ENCODE data around the gene PMEPA1. TPM values are rescaled to one million over a fixed set of nuclear protein-coding genes. Genes with fewer than 3 reads are reported as not detected.

The PMEPA1 gene
- total RNA-seq, 1 experiment from 2014 or later = 89.8 TPM

DNA sequence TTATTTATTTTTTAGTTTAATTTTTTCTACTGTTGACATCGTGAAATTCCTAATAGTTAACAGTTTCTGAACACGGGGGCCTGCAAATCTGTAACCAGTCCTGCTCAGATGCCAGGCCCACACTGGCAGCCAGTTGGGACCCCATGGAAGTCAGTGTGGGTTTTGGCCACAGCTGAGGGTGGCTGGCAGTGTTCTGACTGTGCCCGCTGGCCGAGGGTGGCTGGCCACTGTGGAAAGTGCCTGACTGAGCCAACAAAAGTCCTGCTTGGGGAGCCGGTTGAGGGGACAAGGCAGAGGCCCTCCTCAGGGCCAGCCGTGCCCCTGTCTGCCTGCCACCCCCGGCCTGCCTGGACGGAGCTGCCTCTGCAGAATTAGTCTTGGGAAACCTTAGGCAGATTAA is 4.1 kb upstream of the PMEPA1 start:
- DNase-seq (ENCODE audit: low read depth, low spot score) (no peak), ATAC-seq (no peak)
- Histone ChIP-seq H3K36me3 (ENCODE audit: control insufficient read depth, insufficient read depth, low read length) (no peaks in the 10 kb centered on the region), H3K27ac (ENCODE audit: low read length) (peak overlapping the region; percentile 40; the same call in 1 of the 2 replicates), H3K4me1 (ENCODE audit: control insufficient read depth, insufficient read depth, low read length) (peaks cover 46% of the 10 kb centered on the region), H3K4me3 (ENCODE audit: low read depth in 2 of 2, low read length in 2 of 2) (no peak overlapping the region), H3K27me3 (ENCODE audit: control insufficient read depth, insufficient read depth, low read length) (no peaks in the 10 kb centered on the region), H3K9me3 (ENCODE audit: control insufficient read depth, insufficient read depth, low read depth, low read length) (no peaks in the 10 kb centered on the region)
- POLR2A ChIA-PET = no interaction called here
- BruUV-seq (replicated peaks) = no TSS peak
- TF ChIP-seq, protein P1, sequence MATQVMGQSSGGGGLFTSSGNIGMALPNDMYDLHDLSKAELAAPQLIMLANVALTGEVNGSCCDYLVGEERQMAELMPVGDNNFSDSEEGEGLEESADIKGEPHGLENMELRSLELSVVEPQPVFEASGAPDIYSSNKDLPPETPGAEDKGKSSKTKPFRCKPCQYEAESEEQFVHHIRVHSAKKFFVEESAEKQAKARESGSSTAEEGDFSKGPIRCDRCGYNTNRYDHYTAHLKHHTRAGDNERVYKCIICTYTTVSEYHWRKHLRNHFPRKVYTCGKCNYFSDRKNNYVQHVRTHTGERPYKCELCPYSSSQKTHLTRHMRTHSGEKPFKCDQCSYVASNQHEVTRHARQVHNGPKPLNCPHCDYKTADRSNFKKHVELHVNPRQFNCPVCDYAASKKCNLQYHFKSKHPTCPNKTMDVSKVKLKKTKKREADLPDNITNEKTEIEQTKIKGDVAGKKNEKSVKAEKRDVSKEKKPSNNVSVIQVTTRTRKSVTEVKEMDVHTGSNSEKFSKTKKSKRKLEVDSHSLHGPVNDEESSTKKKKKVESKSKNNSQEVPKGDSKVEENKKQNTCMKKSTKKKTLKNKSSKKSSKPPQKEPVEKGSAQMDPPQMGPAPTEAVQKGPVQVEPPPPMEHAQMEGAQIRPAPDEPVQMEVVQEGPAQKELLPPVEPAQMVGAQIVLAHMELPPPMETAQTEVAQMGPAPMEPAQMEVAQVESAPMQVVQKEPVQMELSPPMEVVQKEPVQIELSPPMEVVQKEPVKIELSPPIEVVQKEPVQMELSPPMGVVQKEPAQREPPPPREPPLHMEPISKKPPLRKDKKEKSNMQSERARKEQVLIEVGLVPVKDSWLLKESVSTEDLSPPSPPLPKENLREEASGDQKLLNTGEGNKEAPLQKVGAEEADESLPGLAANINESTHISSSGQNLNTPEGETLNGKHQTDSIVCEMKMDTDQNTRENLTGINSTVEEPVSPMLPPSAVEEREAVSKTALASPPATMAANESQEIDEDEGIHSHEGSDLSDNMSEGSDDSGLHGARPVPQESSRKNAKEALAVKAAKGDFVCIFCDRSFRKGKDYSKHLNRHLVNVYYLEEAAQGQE (IDR thresholded peaks at IDR 0.05; ENCODE audit: insufficient read depth in 1 of 2, low read depth in 2 of 2, low read length in 1 of 2) = no peak
- TF ChIP-seq POLR2AphosphoS5 (IDR thresholded peaks at IDR 0.05; ENCODE audit: low read depth, low read length) (no peak), SIN3A (IDR thresholded peaks at IDR 0.05; ENCODE audit: borderline replicate concordance, insufficient read depth, low read depth, low read length) (no peak), TCF7L2 (IDR thresholded peaks at IDR 0.05; ENCODE audit: low read depth, low read length) (no peak)
- TF ChIP-seq, protein P2, sequence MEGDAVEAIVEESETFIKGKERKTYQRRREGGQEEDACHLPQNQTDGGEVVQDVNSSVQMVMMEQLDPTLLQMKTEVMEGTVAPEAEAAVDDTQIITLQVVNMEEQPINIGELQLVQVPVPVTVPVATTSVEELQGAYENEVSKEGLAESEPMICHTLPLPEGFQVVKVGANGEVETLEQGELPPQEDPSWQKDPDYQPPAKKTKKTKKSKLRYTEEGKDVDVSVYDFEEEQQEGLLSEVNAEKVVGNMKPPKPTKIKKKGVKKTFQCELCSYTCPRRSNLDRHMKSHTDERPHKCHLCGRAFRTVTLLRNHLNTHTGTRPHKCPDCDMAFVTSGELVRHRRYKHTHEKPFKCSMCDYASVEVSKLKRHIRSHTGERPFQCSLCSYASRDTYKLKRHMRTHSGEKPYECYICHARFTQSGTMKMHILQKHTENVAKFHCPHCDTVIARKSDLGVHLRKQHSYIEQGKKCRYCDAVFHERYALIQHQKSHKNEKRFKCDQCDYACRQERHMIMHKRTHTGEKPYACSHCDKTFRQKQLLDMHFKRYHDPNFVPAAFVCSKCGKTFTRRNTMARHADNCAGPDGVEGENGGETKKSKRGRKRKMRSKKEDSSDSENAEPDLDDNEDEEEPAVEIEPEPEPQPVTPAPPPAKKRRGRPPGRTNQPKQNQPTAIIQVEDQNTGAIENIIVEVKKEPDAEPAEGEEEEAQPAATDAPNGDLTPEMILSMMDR (IDR thresholded peaks at IDR 0.05) = no peak
- intact Hi-C loops (cut with micrococcal nuclease; ENCODE audit: unreplicated experiment) (no loop called here), in situ Hi-C loops (cut with HindIII; ENCODE audit: low pct_unique_long_range_greater_than_20kb, low sequenced_read_pairs) (no loop called here)
- CTCF ChIA-PET = no interaction called here

DNA sequence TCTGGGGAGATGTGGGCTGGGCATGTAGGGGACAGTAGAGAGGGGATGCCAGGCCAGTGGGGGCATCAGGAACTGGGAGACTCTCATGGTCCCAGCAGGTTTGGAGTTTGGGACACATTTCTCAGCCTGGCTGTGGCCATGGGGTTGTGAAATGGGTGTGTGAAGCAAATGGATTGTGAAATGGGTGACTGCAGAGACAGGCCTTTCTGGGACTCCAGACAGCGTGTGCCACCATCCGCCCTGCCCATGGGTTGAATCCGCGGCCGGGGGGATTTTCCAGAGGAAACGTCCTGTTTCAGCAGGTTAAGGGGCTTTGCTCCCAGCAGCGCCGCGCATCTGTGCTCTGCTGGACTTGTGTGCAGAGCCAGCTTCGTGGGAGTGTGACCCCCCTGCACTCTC is 3.7 kb upstream of the PMEPA1 start:
- intact Hi-C loops (cut with micrococcal nuclease; ENCODE audit: unreplicated experiment) (no loop called here), in situ Hi-C loops (cut with HindIII; ENCODE audit: low pct_unique_long_range_greater_than_20kb, low sequenced_read_pairs) (no loop called here)
- TF ChIP-seq, protein P2 (IDR thresholded peaks at IDR 0.05) = no peak
- TF ChIP-seq POLR2AphosphoS5 (IDR thresholded peaks at IDR 0.05; ENCODE audit: low read depth, low read length) (no peak), SIN3A (IDR thresholded peaks at IDR 0.05; ENCODE audit: borderline replicate concordance, insufficient read depth, low read depth, low read length) (no peak), TCF7L2 (IDR thresholded peaks at IDR 0.05; ENCODE audit: low read depth, low read length) (no peak)
- TF ChIP-seq, protein P1 (IDR thresholded peaks at IDR 0.05; ENCODE audit: insufficient read depth in 1 of 2, low read depth in 2 of 2, low read length in 1 of 2) = no peak
- H3K4me3 ChIP-seq (ENCODE audit: low read depth in 2 of 2, low read length in 2 of 2) = no peak overlapping the region
- peaks cover 43% of the 10 kb centered on the region for H3K4me1 ChIP-seq (ENCODE audit: control insufficient read depth, insufficient read depth, low read length)
- CTCF ChIA-PET = no interaction called here
- H3K27me3 ChIP-seq (ENCODE audit: control insufficient read depth, insufficient read depth, low read length) = no peaks in the 10 kb centered on the region
- DNase-seq (ENCODE audit: low read depth, low spot score) (no peak), ATAC-seq (no peak)
- no peaks in the 10 kb centered on the region for H3K36me3 ChIP-seq (ENCODE audit: control insufficient read depth, insufficient read depth, low read length)
- POLR2A ChIA-PET = no interaction called here
- H3K27ac ChIP-seq (ENCODE audit: low read length) = no peak overlapping the region
- no peaks in the 10 kb centered on the region for H3K9me3 ChIP-seq (ENCODE audit: control insufficient read depth, insufficient read depth, low read depth, low read length)
- BruUV-seq (replicated peaks) = no TSS peak
